BJ (cell line): ENCODE results near the gene CDH12. TPM values are rescaled to one million over a fixed set of nuclear protein-coding genes. Genes with fewer than 3 reads are reported as not detected.

ENCODE experiments used
- CTCF ChIA-PET: fragments of 350-600 bp; formaldehyde crosslinking; extraction: SDS; loops from one replicate; lab custom pipeline; 2021; ENCODE audit warnings: antibody characterized with exemption, inconsistent platforms; lab: Yijun Ruan, JAX
- POLR2A ChIA-PET: fragments of 300-600 bp; sonication (Branson Sonifier 250); formaldehyde crosslinking; extraction: SDS; loops from one replicate; lab custom pipeline; 2021; ENCODE audit warnings: antibody characterized with exemption; lab: Charles Lee
- DNase-seq: peaks from one replicate; pipeline ENCODE4 v3.0.0-alpha.2; 2011; ENCODE audit warnings: low read depth
- H3K27me3 ChIP-seq: 2 replicates; pipeline ENCODE4 v1.6.0; 2011; ENCODE audit warnings: low read length; ENCODE audit not compliant: control insufficient read depth, insufficient read depth
- H3K36me3 ChIP-seq: 2 replicates; pipeline ENCODE4 v1.5.1; 2011; ENCODE audit warnings: low read length; ENCODE audit not compliant: control insufficient read depth, insufficient read depth
- H3K4me3 ChIP-seq: 2 replicates; pipeline ENCODE4 v1.5.1; 2011; ENCODE audit warnings: low read depth, mild to moderate bottlenecking, control low read depth, low read length
- CTCF ChIP-seq: IDR thresholded peaks from 2 replicates; pipeline ENCODE4 v1.5.1; 2011; ENCODE audit warnings: low read depth, mild to moderate bottlenecking, control low read depth, inconsistent platforms, low read length, moderate library complexity; ENCODE audit not compliant: insufficient read depth
- polyA plus RNA-seq: library from polyadenylated mRNA; depleted of rRNA; stranded (reverse); fragments of >200 nt; gene quantifications from 2 replicates; pipeline ENCODE4 v1.2.3, GENCODE V29; 2011

CDH12 gene
- polyA plus RNA-seq, 1 experiment: not detected

DNA sequence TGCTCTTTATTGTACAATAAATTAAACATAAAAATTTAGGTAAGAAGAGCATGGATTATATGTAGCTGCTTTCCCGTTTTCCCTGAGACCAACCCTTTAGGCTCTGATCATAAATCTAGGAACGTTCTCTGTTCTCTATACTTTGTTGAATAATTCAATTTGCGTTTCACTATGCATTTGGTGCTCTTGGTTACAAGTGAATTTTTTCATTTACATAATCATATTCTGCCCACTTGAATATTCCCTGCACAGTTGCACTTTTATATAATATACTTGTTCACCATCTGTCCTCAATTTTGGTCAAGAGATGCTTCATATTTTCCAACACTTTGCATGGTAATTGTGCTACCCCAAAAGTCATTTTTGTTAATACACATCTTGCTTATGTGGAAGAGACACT is 741.8 kb downstream of the CDH12 start:
- ChIA-PET POLR2A (no interaction called here), CTCF (no interaction called here)
- TF ChIP-seq CTCF: no peak
- DNase-seq: no peak
- Histone ChIP-seq H3K36me3 (no peaks in the 10 kb centered on the region), H3K27me3 (no peaks in the 10 kb centered on the region), H3K4me3 (no peak overlapping the region)

GRCh38 chr5:22109315-22109714 is 743.8 kb downstream of the CDH12 start:
- Histone ChIP-seq H3K4me3 (no peak overlapping the region), H3K27me3 (no peaks in the 10 kb centered on the region), H3K36me3 (no peaks in the 10 kb centered on the region)
- ChIA-PET CTCF (no interaction called here), POLR2A (no interaction called here)
- no peak for TF ChIP-seq CTCF
- no peak for DNase-seq

GRCh38 chr5:22108545-22108944 is 744.6 kb downstream of the CDH12 start:
- no peak for DNase-seq
- POLR2A ChIA-PET: no interaction called here
- Histone ChIP-seq H3K27me3 (no peaks in the 10 kb centered on the region), H3K36me3 (no peaks in the 10 kb centered on the region), H3K4me3 (no peak overlapping the region)
- CTCF ChIA-PET: interaction anchor here (0.9 kb wide), 1 partner anchor 12 kb away, joined by 3 read pairs; no protein-coding TSS in a partner anchor
- no peak for TF ChIP-seq CTCF

DNA sequence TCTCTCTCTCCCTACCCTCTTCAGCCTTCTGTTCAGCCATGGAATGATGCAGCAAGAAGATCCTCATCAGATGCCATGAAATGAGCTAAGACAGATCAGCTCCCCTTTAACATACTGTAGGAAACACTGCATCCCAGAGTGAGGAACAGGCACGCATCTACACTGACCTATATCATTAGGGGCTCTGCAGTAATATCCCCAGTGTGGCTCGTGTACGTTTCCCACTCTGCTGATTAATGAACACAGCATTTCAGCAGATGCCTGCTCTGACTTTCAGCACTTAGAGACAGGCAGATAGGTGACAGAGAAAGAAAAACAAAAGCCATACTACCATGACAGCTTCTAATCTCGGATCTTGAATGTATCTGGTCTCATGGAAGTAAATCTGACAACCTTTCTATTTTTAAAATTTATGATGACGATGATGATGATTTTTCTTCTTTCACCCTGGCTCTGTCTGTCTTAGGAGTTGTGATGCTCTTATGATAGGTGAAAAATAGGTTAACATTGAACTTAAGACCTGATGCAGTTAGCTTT is 750.3 kb downstream of the CDH12 start:
- CTCF ChIA-PET: no interaction called here
- Histone ChIP-seq H3K27me3 (no peaks in the 10 kb centered on the region), H3K36me3 (no peaks in the 10 kb centered on the region), H3K4me3 (no peak overlapping the region)
- POLR2A ChIA-PET: no interaction called here
- no peak for DNase-seq
- TF ChIP-seq CTCF: no peak

- H3K36me3 ChIP-seq: no peaks in the 10 kb centered on the region
- ChIA-PET POLR2A (no interaction called here), CTCF (no interaction called here)
- TF ChIP-seq CTCF: no peak
- H3K4me3 ChIP-seq: no peak overlapping the region
- H3K27me3 ChIP-seq: no peaks in the 10 kb centered on the region
- DNase-seq: no peak
These were observed 764.6 kb downstream of the CDH12 start for GRCh38 chr5:22088517-22088916.
